GM18505 (cell line): ENCODE data around the gene SGSM1.
"Not testable (repeated sequence)": the region's sequence is repeated elsewhere in the genome, so short reads cannot be mapped to it uniquely, and the experiment has no call there.

Source experiments
- ATAC-seq: cut with Tn5 transposase; IDR thresholded peaks from one replicate; pipeline ENCODE4 v1.9.1; 2021; ENCODE audit not compliant: unreplicated experiment
- POLR2A ChIP-seq: IDR thresholded peaks from 4 replicates; pipeline ENCODE4 v1.6.1; 2011; ENCODE audit warnings: borderline replicate concordance; ENCODE audit not compliant: insufficient read depth, insufficient read length; ENCODE audit errors: extremely low read depth

The SGSM1 gene

DNA sequence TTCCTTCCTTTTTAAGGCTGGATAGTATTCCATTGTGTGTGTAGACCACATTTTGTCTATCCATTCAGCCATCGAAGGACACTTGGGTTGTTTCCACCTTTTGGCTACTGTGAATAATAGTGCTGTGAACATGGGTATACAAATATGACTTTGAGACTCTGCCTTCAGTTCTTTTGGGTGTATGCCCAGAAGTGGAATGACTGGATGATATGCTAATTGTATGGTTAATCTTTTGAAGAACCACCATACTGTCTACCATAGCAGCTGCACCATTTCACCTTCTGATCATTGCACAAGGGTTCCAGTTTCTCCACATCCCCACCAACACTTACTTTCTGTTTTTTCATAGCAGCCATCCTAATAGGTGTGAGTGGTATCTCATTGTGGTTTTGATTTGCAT is 30.3 kb downstream of the SGSM1 start:
- ATAC-seq: no peak
- TF ChIP-seq POLR2A: no peak

DNA sequence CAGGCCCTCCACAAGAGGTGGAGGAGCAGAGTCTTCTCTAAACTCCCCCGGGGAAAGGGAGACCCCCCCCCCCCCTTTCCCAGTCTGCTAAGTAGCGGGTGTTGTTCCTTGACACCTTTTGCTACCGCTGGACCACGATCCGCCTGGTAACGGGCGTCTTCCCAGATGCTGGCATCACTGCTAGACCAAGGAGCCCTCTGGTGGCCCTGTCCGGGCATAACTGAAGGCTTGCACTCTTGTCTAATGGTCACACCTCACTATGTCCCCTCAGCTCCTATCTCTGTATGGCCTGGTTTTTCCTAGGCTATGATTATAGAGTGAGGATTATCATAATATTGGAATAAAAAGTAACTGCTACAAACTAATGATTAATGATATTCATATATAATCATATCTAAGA is 31.5 kb downstream of the SGSM1 start:
- ATAC-seq: not testable (repeated sequence)

DNA sequence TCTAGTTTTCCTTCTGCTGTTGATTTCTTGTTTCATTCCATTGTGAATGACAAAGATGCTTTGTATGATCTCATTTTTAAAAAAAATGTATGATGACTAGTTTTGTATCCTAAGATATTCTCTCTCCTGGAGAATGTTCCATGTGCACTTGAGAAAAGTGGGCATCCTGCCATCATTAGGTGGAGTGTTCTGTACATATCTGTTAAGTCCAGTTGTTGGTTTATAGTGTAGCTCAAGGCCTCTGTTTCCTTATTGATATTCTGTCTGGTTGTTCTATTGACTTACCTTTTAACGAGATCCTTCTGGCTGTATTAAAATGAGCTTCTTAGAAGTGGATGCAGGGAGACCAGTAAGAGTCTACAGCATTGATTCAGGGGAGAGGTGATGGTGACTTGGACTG is 35.2 kb downstream of the SGSM1 start:
- TF ChIP-seq POLR2A: no peak
- no peak for ATAC-seq

DNA sequence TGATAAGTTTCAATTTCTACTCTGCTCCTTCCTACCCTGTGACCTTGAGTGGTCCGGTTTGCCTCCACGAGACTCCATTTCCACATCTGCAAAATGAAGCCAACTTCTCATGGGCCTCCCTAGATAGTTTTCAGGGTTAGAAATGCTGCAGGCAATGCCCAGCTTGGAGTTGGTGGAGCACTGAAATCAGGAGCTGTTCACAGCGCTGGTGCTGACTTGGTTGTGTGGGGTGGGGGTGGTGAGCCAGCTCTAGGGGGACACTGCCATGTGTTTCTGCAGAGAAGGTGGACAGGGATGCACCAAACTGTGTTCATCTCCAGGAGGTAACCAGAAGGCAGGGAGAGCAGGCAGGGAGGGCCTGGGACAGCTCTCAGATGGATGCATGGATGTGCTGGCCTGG is 37.0 kb downstream of the SGSM1 start:
- TF ChIP-seq POLR2A: no peak
- ATAC-seq: no peak

DNA sequence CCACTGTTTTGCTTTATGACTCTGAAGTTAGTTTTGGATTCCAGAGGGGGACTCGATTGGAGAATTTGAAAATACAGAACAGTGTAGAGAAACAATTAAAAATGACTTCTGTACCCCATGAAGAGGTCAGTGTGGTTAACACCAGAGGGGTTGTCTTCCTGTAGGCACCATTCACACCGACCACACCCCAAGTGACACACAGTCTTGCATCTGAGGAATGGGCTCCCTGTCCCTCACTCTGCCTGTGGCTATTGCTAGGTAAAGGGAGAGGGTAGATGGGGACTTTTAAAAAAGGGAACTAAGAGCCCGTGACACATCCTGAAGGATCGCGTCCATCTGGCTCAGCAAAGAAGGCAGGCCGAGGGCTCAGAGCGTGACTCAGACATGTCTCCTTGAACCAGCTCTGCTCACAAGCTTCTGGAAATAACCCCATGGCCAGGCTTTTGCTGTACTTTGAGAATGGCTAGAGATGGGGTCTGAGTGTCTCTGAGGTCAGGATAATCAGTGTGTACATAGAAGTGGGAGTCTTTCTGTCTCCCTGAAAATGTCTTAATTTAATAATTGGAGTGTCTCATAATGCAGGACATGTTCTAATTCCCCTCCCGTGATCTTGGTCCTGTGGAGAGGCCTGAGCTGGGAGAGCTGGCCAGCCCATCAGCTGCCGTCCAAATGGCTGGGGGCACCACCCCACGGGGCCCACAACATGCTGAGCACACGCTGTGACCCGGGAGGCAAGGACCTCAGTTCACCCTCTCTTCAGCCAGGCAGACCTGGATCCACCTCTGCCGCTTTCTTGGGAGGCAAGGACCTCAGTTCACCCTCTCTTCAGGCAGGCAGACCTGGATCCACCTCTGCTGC is 39.3 kb downstream of the SGSM1 start:
- ATAC-seq: no peak
- no peak for TF ChIP-seq POLR2A

DNA sequence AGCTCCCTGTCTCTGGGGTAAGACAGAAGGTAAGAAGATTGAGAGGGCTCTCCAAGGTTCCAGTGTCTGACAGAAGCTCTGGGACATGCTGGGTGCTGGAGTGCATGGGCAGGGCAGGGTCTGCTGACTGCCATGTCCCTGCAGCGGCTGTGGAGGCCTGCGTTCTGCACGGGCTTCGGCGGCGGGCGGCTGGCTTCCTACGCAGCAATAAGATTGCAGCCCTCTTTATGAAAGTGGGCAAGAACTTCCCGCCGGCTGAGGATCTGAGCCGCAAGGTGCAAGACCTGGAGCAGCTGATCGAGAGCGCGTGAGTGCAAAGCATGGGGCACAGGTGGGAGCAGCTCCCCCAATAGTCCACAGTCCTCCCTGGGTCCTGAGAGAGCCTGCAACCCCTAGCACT is 41.5 kb downstream of the SGSM1 start:
- ATAC-seq: no peak
- no peak for TF ChIP-seq POLR2A

DNA sequence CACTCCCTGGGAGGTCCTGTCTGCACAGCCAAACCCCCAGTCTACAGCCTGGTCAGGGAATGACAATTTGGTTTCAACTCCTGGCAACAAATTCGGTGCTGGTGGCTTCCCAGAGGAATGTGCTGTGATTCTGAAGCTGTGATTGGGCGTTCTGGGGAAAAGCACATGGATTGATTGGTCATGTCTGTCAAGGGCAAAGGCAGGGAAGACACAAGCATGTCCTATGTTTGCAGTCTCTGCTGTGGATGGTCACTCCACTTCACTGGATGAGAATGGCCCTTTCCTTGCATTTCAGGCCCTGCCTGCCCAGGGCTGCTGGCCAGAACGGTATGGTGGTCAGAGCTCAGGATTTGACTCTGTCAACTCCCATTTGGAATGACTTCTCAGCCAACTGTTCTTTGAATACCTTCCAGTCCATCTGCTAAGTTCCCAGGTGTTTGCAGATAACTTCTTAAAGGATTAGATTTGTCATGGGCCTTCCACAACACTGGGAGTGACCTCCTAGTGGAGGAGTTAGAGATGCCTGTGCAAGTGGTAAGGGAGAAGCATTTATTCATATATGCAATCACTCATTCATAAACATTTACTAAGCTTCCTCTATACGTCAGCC is 42.7 kb downstream of the SGSM1 start:
- no peak for ATAC-seq
- no peak for TF ChIP-seq POLR2A

DNA sequence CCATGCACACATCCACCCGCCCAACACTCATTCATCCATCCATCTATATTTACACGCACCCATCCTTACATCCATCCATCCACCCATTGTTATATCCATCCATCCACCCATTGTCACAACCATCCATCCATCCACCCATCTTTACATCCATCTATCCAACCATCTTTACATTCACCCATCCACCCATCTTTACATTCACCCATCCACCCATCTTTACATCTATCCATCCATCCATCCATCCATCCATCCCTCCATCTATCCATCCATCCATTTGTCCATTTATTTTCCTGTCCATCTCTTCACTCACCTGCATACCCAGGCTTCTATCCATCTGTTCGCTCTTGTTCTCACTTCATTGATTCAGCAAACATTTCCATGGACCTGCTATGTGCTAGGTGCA is 49.8 kb downstream of the SGSM1 start:
- TF ChIP-seq POLR2A: no peak
- ATAC-seq: no peak

DNA sequence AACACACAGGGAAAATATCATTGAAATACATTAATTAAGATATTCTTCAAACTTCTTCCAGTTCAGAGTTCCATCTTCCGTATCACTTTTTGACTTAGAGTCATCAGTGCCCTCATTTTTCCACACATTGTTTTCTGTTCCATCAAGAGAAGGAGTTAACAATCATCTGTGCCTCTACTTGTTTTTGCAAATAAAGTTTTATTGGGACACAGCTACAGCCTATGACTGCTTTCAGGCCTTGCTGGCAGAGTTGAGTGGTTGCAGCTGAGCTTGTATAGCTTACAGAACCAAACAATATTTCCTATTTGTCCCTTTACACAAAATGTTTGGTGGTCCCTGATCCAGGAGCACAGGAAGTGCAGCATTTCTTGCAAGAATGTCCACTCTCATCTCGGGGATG is 51.6 kb downstream of the SGSM1 start:
- no peak for TF ChIP-seq POLR2A
- no peak for ATAC-seq

DNA sequence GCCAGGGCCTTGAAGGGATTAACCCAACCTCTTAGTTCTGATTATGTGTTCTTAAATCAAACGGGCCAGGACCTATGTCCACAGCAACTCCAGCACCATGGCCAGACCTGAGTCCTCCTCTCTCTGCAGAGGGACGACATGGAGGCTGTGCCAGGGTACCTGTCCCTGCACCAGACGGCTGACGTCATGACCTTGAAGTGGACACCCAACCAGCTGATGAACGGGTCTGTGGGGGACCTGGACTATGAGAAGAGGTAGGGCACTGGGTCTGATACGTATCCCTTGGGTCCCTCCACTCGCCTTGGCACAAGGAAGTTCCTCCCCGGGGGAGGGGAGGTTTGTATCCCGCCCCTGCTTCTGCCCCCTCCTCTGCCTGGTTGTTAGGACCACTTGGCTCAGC is 53.6 kb downstream of the SGSM1 start:
- no peak for TF ChIP-seq POLR2A
- no peak for ATAC-seq

DNA sequence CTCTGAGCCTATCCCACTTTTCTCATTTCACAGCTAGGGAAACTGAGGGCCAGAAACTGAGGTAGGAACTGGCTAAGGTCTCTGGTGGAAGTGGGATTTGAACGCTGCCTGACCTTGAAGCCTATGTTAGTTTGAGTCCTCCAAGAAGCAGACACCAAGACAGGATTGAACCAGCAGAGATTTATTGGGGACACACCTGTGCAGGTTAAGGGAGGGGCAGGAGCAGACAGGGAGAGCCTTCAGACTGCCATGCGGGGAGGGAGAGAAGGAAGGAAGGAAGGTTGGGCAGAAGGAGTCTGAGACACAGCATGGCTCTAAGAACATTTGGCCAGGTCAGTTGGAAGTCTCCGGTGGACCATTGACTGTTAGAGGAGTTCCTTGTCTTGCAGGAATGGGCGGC is 59.5 kb downstream of the SGSM1 start:
- no peak for ATAC-seq
- TF ChIP-seq POLR2A: no peak

DNA sequence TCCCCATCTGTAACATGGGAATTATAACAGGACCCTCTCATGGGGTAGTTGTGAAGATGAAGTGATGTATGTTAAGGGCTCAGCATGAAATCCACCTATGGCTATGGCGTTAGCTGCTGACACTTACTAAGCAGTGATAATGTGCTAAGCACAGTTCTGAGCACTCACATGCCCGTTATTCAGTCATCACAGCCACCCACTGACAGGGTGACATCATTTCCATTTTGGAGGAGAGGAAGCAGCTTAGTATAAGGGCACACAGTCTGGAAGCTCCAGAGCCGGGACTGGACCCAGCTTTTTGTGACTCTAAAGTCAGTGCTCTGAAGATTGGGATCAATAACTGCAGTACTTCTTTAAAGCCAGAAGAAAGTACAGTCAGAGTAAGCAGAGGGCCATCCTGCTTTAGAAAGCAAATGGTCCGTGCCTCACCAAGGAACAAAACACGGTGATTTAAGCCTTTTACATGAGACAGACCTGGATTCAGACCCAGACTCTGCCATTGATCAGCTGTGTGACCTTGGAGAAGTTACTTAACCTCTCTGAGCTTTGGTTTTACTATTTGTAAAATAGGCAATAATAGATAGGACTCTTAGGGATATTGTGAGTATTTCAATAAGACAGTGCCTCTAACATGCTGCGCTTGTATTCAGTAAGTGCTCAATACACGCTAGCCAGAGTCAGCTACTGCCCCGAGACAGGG is 61.5 kb downstream of the SGSM1 start:
- TF ChIP-seq POLR2A: no peak
- no peak for ATAC-seq

DNA sequence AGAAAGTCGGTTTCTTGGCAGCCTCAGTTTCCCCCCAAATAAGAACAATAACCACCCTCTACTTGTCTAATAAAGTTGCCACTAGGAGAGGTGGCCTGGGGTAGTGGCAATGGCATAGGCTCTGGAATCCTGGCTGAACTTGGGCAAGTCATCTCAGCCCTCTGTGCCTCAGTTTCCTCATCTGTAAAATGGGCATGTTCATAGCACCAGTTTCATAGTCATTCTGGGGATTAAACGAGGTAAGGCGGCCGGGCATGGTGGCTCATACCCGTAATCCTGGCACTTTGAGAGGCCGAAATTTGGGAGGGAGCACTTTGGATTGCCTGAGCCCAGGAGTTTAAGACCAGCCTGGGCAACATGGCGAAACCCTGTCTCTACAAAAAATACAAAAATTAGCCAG is 63.0 kb downstream of the SGSM1 start:
- TF ChIP-seq POLR2A: no peak
- ATAC-seq: no peak
